GM21529 (cell line): ENCODE measurements around the gene TSPAN32.

Experiments used
- ATAC-seq: cut with Tn5 transposase; IDR thresholded peaks from one replicate; pipeline ENCODE4 v1.9.1; 2021; ENCODE audit not compliant: unreplicated experiment

TSPAN32 gene

GRCh38 chr11:2314136-2314524 is 12.3 kb downstream of the TSPAN32 start:
- no peak for ATAC-seq

- no peak for ATAC-seq
Observed at GRCh38 chr11:2314525-2315394, 12.9 kb downstream of the TSPAN32 start.

GRCh38 chr11:2315395-2316168 is 13.8 kb downstream of the TSPAN32 start:
- no peak for ATAC-seq

- no peak for ATAC-seq
Observed at GRCh38 chr11:2316169-2316962, 14.6 kb downstream of the TSPAN32 start.

GRCh38 chr11:2316963-2317244 is 15.1 kb downstream of the TSPAN32 start:
- no peak for ATAC-seq

- ATAC-seq, result no peak
Observed at GRCh38 chr11:2317354-2318050, 15.7 kb downstream of the TSPAN32 start.

- ATAC-seq, result no peak
Observed at GRCh38 chr11:2318123-2318522, 16.3 kb downstream of the TSPAN32 start.

- no peak for ATAC-seq
Observed at GRCh38 chr11:2318707-2319106, 16.9 kb downstream of the TSPAN32 start.

GRCh38 chr11:2319791-2320472 is 18.1 kb downstream of the TSPAN32 start:
- no peak for ATAC-seq

GRCh38 chr11:2320568-2321310 is 18.9 kb downstream of the TSPAN32 start:
- no peak for ATAC-seq

- ATAC-seq, result no peak
Observed at GRCh38 chr11:2321311-2321683, 19.5 kb downstream of the TSPAN32 start.

GRCh38 chr11:2325123-2325522 is 23.3 kb downstream of the TSPAN32 start:
- no peak for ATAC-seq

GRCh38 chr11:2325719-2326118 is 23.9 kb downstream of the TSPAN32 start:
- ATAC-seq, result no peak

- ATAC-seq, result no peak
Observed at GRCh38 chr11:2327032-2327431, 25.2 kb downstream of the TSPAN32 start.

- no peak for ATAC-seq
Observed at GRCh38 chr11:2328021-2328420, 26.2 kb downstream of the TSPAN32 start.

- ATAC-seq, result no peak
Observed at GRCh38 chr11:2328656-2329354, 27.0 kb downstream of the TSPAN32 start.

- no peak for ATAC-seq
Observed at GRCh38 chr11:2329551-2329950, 27.7 kb downstream of the TSPAN32 start.

- ATAC-seq, result no peak
Observed at GRCh38 chr11:2330696-2331095, 28.9 kb downstream of the TSPAN32 start.

GRCh38 chr11:2331404-2331803 is 29.6 kb downstream of the TSPAN32 start:
- ATAC-seq, result no peak
